IMR-90 (cell line): ENCODE data around the gene ZNF701. TPM values are rescaled to one million over a fixed set of nuclear protein-coding genes. Genes with fewer than 3 reads are reported as not detected.

Source experiments
- ATAC-seq: fragments of 200-7000 bp; cut with Tn5 transposase; 2 replicates; pipeline ENCODE4 v1.9.1; 2020; ENCODE audit warnings: low read depth, mild to moderate bottlenecking, moderate library complexity
- BruUV-seq: library from RNA; stranded (reverse); fragments of 400-500 nt; replicated peaks from 2 replicates; lab custom pipeline; 2021; lab: Mats Ljungman, UMichigan
- CTCF ChIA-PET: fragments of 300-600 bp; formaldehyde crosslinking; extraction: SDS; loops from one replicate; lab custom pipeline; 2021; ENCODE audit warnings: antibody characterized with exemption; lab: Yijun Ruan, JAX
- POLR2A ChIA-PET: fragments of 300-600 bp; sonication (Branson Sonifier 250); formaldehyde crosslinking; loops from one replicate; lab custom pipeline; 2022; ENCODE audit warnings: antibody characterized with exemption; ENCODE audit not compliant: unreplicated experiment; lab: Charles Lee
- DNase-seq: peaks from one replicate; pipeline ENCODE4 v3.0.0; 2013
- H2AFZ ChIP-seq: replicated peaks from 2 replicates; pipeline ENCODE3; 2013; ENCODE audit warnings: low read length, mild to moderate bottlenecking; ENCODE audit not compliant: poor library complexity
- H2AK5ac ChIP-seq: 2 replicates; pipeline ENCODE4 v1.6.1; 2013; ENCODE audit warnings: low read depth, low read length, inconsistent platforms
- H2AK9ac ChIP-seq: replicated peaks from 2 replicates; pipeline ENCODE3; 2013; ENCODE audit warnings: mild to moderate bottlenecking, low read depth, low read length, moderate library complexity; ENCODE audit not compliant: poor library complexity
- H2BK120ac ChIP-seq: 2 replicates; pipeline ENCODE4 v1.6.1; 2013; ENCODE audit warnings: low read depth, low read length, inconsistent platforms
- H2BK15ac ChIP-seq: 3 replicates; pipeline ENCODE4 v1.6.1; 2013; ENCODE audit warnings: low read depth, low read length, inconsistent platforms
- H2BK20ac ChIP-seq: 2 replicates; pipeline ENCODE4 v1.6.1; 2013; ENCODE audit warnings: low read depth, mild to moderate bottlenecking, inconsistent platforms, low read length, moderate library complexity
- H2BK5ac ChIP-seq: 2 replicates; pipeline ENCODE4 v1.6.1; 2013; ENCODE audit warnings: mild to moderate bottlenecking, low read depth, low read length, inconsistent platforms; ENCODE audit not compliant: poor library complexity, severe bottlenecking
- H3K14ac ChIP-seq: replicated peaks from 2 replicates; pipeline ENCODE4 v1.6.1; 2013; ENCODE audit warnings: low read depth, low read length, inconsistent platforms
- H3K18ac ChIP-seq: 2 replicates; pipeline ENCODE4 v1.6.1; 2013; ENCODE audit warnings: low read depth, low read length, control low read depth
- H3K23ac ChIP-seq: 2 replicates; pipeline ENCODE4 v1.6.1; 2013; ENCODE audit warnings: low read depth, low read length, inconsistent platforms
- H3K27ac ChIP-seq: 2 replicates; pipeline ENCODE4 v1.5.1; 2013; ENCODE audit warnings: mild to moderate bottlenecking, control low read depth, low read length; ENCODE audit not compliant: insufficient read depth
- H3K27me3 ChIP-seq: 2 replicates; pipeline ENCODE4 v1.6.1; 2013; ENCODE audit warnings: low read length; ENCODE audit not compliant: control insufficient read depth, insufficient read depth
- H3K36me3 ChIP-seq: 2 replicates; pipeline ENCODE4 v1.6.1; 2013; ENCODE audit warnings: low read length, mixed read lengths; ENCODE audit not compliant: control insufficient read depth, insufficient read depth
- H3K4ac ChIP-seq: 2 replicates; pipeline ENCODE4 v1.6.1; 2013; ENCODE audit warnings: low read depth, low read length, inconsistent platforms
- H3K4me1 ChIP-seq: 2 replicates; pipeline ENCODE4 v1.6.1; 2013; ENCODE audit warnings: low read length, mixed read lengths; ENCODE audit not compliant: control insufficient read depth, insufficient read depth
- H3K4me2 ChIP-seq: 2 replicates; pipeline ENCODE4 v1.6.1; 2013; ENCODE audit warnings: low read depth, mild to moderate bottlenecking, control low read depth, low read length, moderate library complexity
- H3K4me3 ChIP-seq: 2 replicates; pipeline ENCODE4 v1.5.1; 2013; ENCODE audit warnings: low read depth, mild to moderate bottlenecking, control low read depth, low read length, moderate library complexity; ENCODE audit not compliant: insufficient read depth
- H3K56ac ChIP-seq: 2 replicates; pipeline ENCODE4 v1.6.1; 2013; ENCODE audit warnings: low read length, inconsistent platforms; ENCODE audit not compliant: insufficient read depth; ENCODE audit errors: extremely low read depth
- H3K79me1 ChIP-seq, 2 experiments: 2 replicates each; pipeline ENCODE4 v1.6.1; 2013; ENCODE audit warnings: low read length in 2 of 2, inconsistent platforms in 1 of 2, low read depth in 1 of 2
- H3K9ac ChIP-seq: 2 replicates; pipeline ENCODE4 v1.6.1; 2013; ENCODE audit warnings: low read depth, low read length, control low read depth
- H3K9me1 ChIP-seq: 2 replicates; pipeline ENCODE4 v1.6.1; 2013; ENCODE audit warnings: low read length, inconsistent platforms; ENCODE audit not compliant: insufficient read depth
- H3K9me3 ChIP-seq: 2 replicates; pipeline ENCODE4 v1.6.1; 2013; ENCODE audit warnings: low read length; ENCODE audit not compliant: control insufficient read depth, insufficient read depth
- H4K20me1 ChIP-seq: 2 replicates; pipeline ENCODE4 v1.6.1; 2013; ENCODE audit warnings: low read length, inconsistent platforms; ENCODE audit not compliant: insufficient read depth
- H4K5ac ChIP-seq: 2 replicates; pipeline ENCODE4 v1.6.1; 2013; ENCODE audit warnings: mild to moderate bottlenecking, low read depth, low read length, control low read depth
- H4K8ac ChIP-seq, 2 experiments: 2 replicates each; pipeline ENCODE4 v1.6.1; 2013; ENCODE audit warnings: low read depth in 2 of 2, low read length in 2 of 2, control low read depth in 1 of 2, inconsistent platforms in 1 of 2
- H4K91ac ChIP-seq: 2 replicates; pipeline ENCODE4 v1.6.1; 2013; ENCODE audit warnings: low read depth, low read length, inconsistent platforms; ENCODE audit not compliant: insufficient read depth
- SMC3 ChIP-seq: fragments of 150-350 bp; IDR thresholded peaks from 2 replicates; pipeline ENCODE4 v1.6.1; 2016; ENCODE audit warnings: low read depth, mild to moderate bottlenecking, antibody characterized with exemption, low read length, moderate library complexity
- WGBS, 2 experiments: methylation state at CpG; one replicate each; pipeline versions ENCODE4 v1.1.5 to v1.1.7; 2013; ENCODE audit warnings: missing lambda C conversion rate in 2 of 2; ENCODE audit not compliant: insufficient read length in 1 of 2; ENCODE audit errors: extremely low coverage in 2 of 2; 5-methylcytosine and 5-hydroxymethylcytosine counted together
- dilution Hi-C: fragments of 300-500 bp; cut with HindIII; formaldehyde crosslinking; loops from one replicate; pipeline ENCODE4 v1.14.3; 2018; ENCODE audit warnings: low sequenced_read_pairs; ENCODE audit not compliant: unreplicated experiment
- in situ Hi-C: fragments of 300-500 bp; cut with MboI; formaldehyde crosslinking; loops from 3 replicates; pipeline ENCODE4 v1.14.3; 2019; ENCODE audit warnings: low sequenced_read_pairs, inconsistent platforms, mixed read lengths
- intact Hi-C: fragments of 100-400 bp; cut with micrococcal nuclease; formaldehyde crosslinking; loops from 2 replicates; pipeline ENCODE4 v1.10.0; 2022
- polyA plus RNA-seq, 3 experiments: library from polyadenylated mRNA; depleted of rRNA; stranded (reverse); fragments of >200 nt; gene quantifications; 2 replicates each; pipeline ENCODE4 v1.2.3, GENCODE V29; 2012; ENCODE audit warnings: low replicate concordance in 1 of 3
- total RNA-seq: library from RNA; depleted of rRNA; stranded (reverse); fragments of >200 nt; gene quantifications from 2 replicates; pipeline ENCODE4 v1.2.3, GENCODE V29; 2012

The ZNF701 gene
- total and polyA plus RNA-seq, 2 of the 4 experiments (the other 2 are of a cell fraction) = 3.8 to 12.2 TPM

DNA sequence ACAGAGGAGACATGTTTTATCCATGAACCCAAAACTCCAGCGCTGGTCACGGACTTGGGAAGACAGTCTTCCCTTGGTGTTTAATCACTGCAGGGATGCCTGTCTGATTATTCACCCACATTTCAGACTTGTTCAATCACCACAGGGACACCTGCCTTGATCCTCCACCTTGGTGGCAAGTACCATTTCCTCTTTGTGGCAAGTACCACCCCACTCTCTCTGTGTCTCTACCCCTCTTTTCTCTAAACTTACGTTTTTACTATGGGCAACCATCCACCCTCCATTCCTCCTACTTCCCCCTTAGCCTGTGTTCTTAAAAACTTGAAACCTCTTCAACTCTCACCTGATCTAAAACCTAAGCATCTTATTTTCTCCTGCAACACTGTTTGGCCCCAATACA is 51.3 kb downstream of the ZNF701 start:
- Histone ChIP-seq H2BK5ac (no peak overlapping the region), H3K4me2 (no peak overlapping the region), H3K9me1 (no peaks in the 10 kb centered on the region), H2AK5ac (no peak overlapping the region), H3K4me1 (no peaks in the 10 kb centered on the region), H2AK9ac (no peak overlapping the region), H4K5ac (no peak overlapping the region), H2BK120ac (no peak overlapping the region), H3K4ac (no peak overlapping the region), H4K8ac (no peak overlapping the region), H3K36me3 (peaks cover 32% of the 10 kb centered on the region), H4K20me1 (no peaks in the 10 kb centered on the region), H3K4me3 (no peak overlapping the region), H3K18ac (no peak overlapping the region), H3K9ac (no peak overlapping the region), H2BK20ac (no peak overlapping the region), H2BK15ac (no peak overlapping the region), H3K14ac (no peak overlapping the region), H2AFZ (no peak overlapping the region), H3K56ac (no peak overlapping the region), H3K27me3 (no peaks in the 10 kb centered on the region), H3K79me1 (peaks cover 6 to 9% of the 10 kb centered on the region in 2 experiments; a peak in 2 of 4 replicates), H3K23ac (no peak overlapping the region), H4K91ac (no peak overlapping the region), H3K27ac (no peak overlapping the region), H3K9me3 (peaks cover 8% of the 10 kb centered on the region)
- ChIA-PET CTCF (no interaction called here), POLR2A (no interaction called here)
- no peak for ATAC-seq
- intact Hi-C loops = no loop called here
- WGBS, 2 experiments = 93% methylated on average over 3 of the region's 3 CpGs; no CpG with 5 or more reads in 1 of the 2 experiments
- no peak for DNase-seq
- dilution Hi-C loops = no loop called here
- in situ Hi-C loops = no loop called here
- no TSS peak for BruUV-seq
- TF ChIP-seq SMC3 = no peak
